ENCODE data around the gene FOXI1. TPM values are rescaled to one million over a fixed set of nuclear protein-coding genes. Genes with fewer than 3 reads are reported as not detected.

The FOXI1 gene
- total and polyA plus RNA-seq, 8 donors: 0.09 to 1.8 (median 0.38) TPM; not detected in 3

GRCh38 chr5:170147051-170147752, 41.5 kb downstream of the FOXI1 start:
- H3K27me3 ChIP-seq: no peaks in the 10 kb centered on the region
- no peaks in the 10 kb centered on the region for H3K36me3 ChIP-seq
- no peak overlapping the region for H3K27ac ChIP-seq
- no peaks in the 10 kb centered on the region for H3K4me1 ChIP-seq
- H3K4me3 ChIP-seq: no peak overlapping the region
- no peaks in the 10 kb centered on the region for H3K9me3 ChIP-seq
- TF ChIP-seq CTCF (IDR thresholded peaks at IDR 0.05): no peak
- DNase-seq (no peak), FAIRE-seq (no peak), ATAC-seq (no peak)
- 63 to 73% methylated on average over 12 of the region's 12 CpGs for WGBS, 2 donors
- intact Hi-C loops (cut with DNase I): no loop called here

DNA sequence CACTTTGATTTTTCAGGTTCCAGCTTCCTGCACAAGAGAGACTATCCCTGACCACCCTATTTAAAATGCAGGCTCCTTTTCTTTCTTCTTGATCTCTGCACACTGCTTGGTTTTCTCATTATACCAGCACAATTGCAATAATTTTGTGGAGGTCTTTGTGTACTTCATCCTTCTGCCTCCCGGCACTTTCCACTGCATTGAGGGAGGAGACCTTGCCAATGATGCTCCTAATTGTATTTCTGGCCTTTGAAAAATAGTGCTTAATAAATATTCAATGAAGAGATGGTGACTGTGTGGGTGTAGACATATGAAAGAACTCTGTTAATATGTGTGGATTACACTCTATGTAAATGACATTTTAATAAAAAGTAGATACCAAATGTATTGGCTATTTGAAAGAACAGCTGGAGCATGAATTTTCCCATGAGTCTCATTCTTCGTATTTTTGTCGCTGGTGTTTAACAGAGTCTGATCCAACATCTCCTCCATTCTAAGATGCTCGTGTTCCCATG, 42.1 kb downstream of the FOXI1 start:
- Histone ChIP-seq H3K27ac (no peak overlapping the region), H3K36me3 (no peaks in the 10 kb centered on the region), H3K9me3 (no peaks in the 10 kb centered on the region), H3K4me1 (no peaks in the 10 kb centered on the region), H3K4me3 (no peak overlapping the region), H3K27me3 (no peaks in the 10 kb centered on the region)
- DNase-seq (no peak), ATAC-seq (no peak), FAIRE-seq (no peak)
- TF ChIP-seq CTCF (IDR thresholded peaks at IDR 0.05): no peak
- 67 to 78% methylated on average over 4 of the region's 4 CpGs for WGBS, 2 donors
- intact Hi-C loops (cut with DNase I): no loop called here

DNA sequence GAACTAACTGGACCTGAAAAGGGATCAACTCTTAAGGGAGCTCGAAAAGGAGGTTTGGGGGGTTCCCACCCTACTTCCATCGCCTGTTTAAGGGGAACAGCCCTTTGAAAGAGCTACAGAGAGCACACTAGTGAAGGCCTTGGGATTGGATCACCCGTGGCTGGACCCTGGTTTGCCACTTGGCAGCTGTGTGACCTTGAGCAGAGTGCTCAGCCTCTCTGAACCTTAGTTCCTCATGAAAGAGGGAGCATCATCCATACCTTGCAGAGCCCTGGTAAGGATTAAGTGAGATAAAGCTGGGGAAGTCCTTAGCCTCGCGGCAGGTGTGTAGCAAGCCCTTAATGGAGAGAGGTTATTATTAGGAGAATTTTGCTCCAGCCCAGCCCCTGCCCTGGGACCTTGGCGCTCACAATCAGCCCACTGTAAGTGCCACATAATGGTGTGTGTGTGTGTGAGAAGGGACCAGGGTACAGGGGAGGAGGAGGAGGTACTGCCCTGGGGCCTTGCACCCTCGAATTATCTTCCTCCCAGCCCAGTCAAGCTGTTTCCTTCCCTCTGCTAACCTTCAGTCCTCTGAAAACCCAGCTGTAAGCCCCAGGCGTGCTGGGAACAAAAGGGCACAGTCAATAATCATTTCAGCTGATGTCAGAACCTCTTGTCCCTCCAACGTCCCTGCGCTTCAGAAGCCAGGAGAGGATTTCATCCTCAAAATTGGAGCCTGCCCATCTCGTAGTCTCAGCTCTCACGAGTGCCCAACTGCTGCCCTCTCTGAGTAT, 42.9 kb downstream of the FOXI1 start:
- Histone ChIP-seq H3K4me3 (no peak overlapping the region), H3K36me3 (no peaks in the 10 kb centered on the region), H3K4me1 (no peaks in the 10 kb centered on the region), H3K9me3 (no peaks in the 10 kb centered on the region), H3K27ac (no peak overlapping the region), H3K27me3 (no peaks in the 10 kb centered on the region)
- WGBS, 2 donors: 57 to 65% methylated on average over 12 of the region's 12 CpGs
- ATAC-seq (no peak), FAIRE-seq (no peak), DNase-seq (no peak)
- intact Hi-C loops (cut with DNase I): no loop called here
- TF ChIP-seq CTCF (IDR thresholded peaks at IDR 0.05): no peak

GRCh38 chr5:170149206-170149515, 43.5 kb downstream of the FOXI1 start:
- FAIRE-seq: no peak
- DNase-seq: no peak
- no peak overlapping the region for H3K27ac ChIP-seq

More at GRCh38 chr5:170149206-170149515, 43.5 kb downstream of the FOXI1 start:
- WGBS, 2 donors: 84 to 90% methylated on average over 7 of the region's 7 CpGs
- H3K4me1 ChIP-seq: no peaks in the 10 kb centered on the region
- ATAC-seq: no peak
- no peaks in the 10 kb centered on the region for H3K9me3 ChIP-seq
- no peak overlapping the region for H3K4me3 ChIP-seq
- intact Hi-C loops (cut with DNase I): no loop called here
- H3K36me3 ChIP-seq: no peaks in the 10 kb centered on the region
- TF ChIP-seq CTCF (IDR thresholded peaks at IDR 0.05): no peak
- no peaks in the 10 kb centered on the region for H3K27me3 ChIP-seq
